Suppressor macrophage treated with lipopolysaccharide for 1 hour (primary cell): ENCODE data around the gene HMGA1.

ENCODE experiments used
- DNase-seq, 3 donors: peaks; one replicate each; pipeline ENCODE4 v3.0.0-alpha.2; 2020 to 2022

The HMGA1 gene

GRCh38 chr6:34236443-34237315 lies at the start of gene HMGA1:
Gene HMGA1, plus strand, starts transcription at chr6:34236873. Its CDS starts 3,908 bp downstream, at chr6:34240781.
- peak; percentile 90 to 96 (median 93) for DNase-seq

GRCh38 chr6:34189806-34190503 lies 46.7 kb upstream of the HMGA1 start:
- peak; percentile 71 to 80 (median 75) for DNase-seq

- no peak for DNase-seq
Observed at GRCh38 chr6:34190504-34191122, 46.1 kb upstream of the HMGA1 start.

GRCh38 chr6:34194772-34195171 lies 41.9 kb upstream of the HMGA1 start:
- no peak for DNase-seq

GRCh38 chr6:34195726-34196115 lies 41.0 kb upstream of the HMGA1 start:
- no peak for DNase-seq

- DNase-seq, result peak; percentile 91 to 96 (median 95)
Observed at GRCh38 chr6:34196116-34196832, 40.4 kb upstream of the HMGA1 start.

- no peak for DNase-seq
Observed at GRCh38 chr6:34196833-34197195, 39.9 kb upstream of the HMGA1 start.

GRCh38 chr6:34200340-34200971 lies 36.2 kb upstream of the HMGA1 start:
- DNase-seq, result no peak

GRCh38 chr6:34201455-34202107 lies 35.1 kb upstream of the HMGA1 start:
- peak in 1 of 3 donors; percentile 57 for DNase-seq

GRCh38 chr6:34202329-34203201 lies 34.1 kb upstream of the HMGA1 start:
- peak in 2 of 3 donors; percentile 32 to 40 for DNase-seq

GRCh38 chr6:34204693-34205092 lies 32.0 kb upstream of the HMGA1 start:
- no peak for DNase-seq

- peak; percentile 65 to 84 (median 71) for DNase-seq
Observed at GRCh38 chr6:34205466-34205865, 31.2 kb upstream of the HMGA1 start.

- no peak for DNase-seq
Observed at GRCh38 chr6:34205916-34206315, 30.8 kb upstream of the HMGA1 start.

GRCh38 chr6:34206726-34207125 lies 29.9 kb upstream of the HMGA1 start:
- no peak for DNase-seq

GRCh38 chr6:34207695-34208443 lies 28.8 kb upstream of the HMGA1 start:
- DNase-seq, result peak; percentile 49 to 62 (median 59)

GRCh38 chr6:34213772-34214171 lies 22.9 kb upstream of the HMGA1 start:
- DNase-seq, result no peak

GRCh38 chr6:34218691-34219090 lies 18.0 kb upstream of the HMGA1 start:
- no peak for DNase-seq

- DNase-seq, result no peak
Observed at GRCh38 chr6:34223381-34223955, 13.2 kb upstream of the HMGA1 start.
